GM19193 (cell line): ENCODE measurements around the gene CEPT1.

ENCODE experiments used
- POLR2A ChIP-seq: IDR thresholded peaks from 4 replicates; pipeline ENCODE4 v1.6.1; 2011; ENCODE audit not compliant: insufficient read depth, insufficient read length; ENCODE audit errors: extremely low read depth

CEPT1 gene

GRCh38 chr1:111222308-111223125, 82.5 kb downstream of the CEPT1 start:
- no peak for TF ChIP-seq POLR2A

- no peak for TF ChIP-seq POLR2A
Observed at GRCh38 chr1:111223126-111223685, 83.2 kb downstream of the CEPT1 start.

- no peak for TF ChIP-seq POLR2A
Observed at GRCh38 chr1:111225091-111225490, 85.1 kb downstream of the CEPT1 start.

GRCh38 chr1:111225717-111226400, 85.8 kb downstream of the CEPT1 start:
- TF ChIP-seq POLR2A, result no peak

- TF ChIP-seq POLR2A, result no peak
Observed at GRCh38 chr1:111227434-111227833, 87.4 kb downstream of the CEPT1 start, which contains the start of gene CHI3L2. Gene CHI3L2 (plus strand): TSS chr1:111227713. CDS start chr1:111227730, 17 bp downstream.

GRCh38 chr1:111227851-111228747, 88.1 kb downstream of the CEPT1 start:
- no peak for TF ChIP-seq POLR2A

- no peak for TF ChIP-seq POLR2A
Observed at GRCh38 chr1:111228748-111229126, 88.7 kb downstream of the CEPT1 start.

- TF ChIP-seq POLR2A, result no peak
Observed at GRCh38 chr1:111232134-111232533, 92.1 kb downstream of the CEPT1 start.

GRCh38 chr1:111234258-111234657, 94.2 kb downstream of the CEPT1 start:
- no peak for TF ChIP-seq POLR2A
